WTC11 (cell line): Measurements from ENCODE around the gene ANKRD62. TPM values are rescaled to one million over a fixed set of nuclear protein-coding genes. Genes with fewer than 3 reads are reported as not detected.
"Not testable (repeated sequence)": the region's sequence is repeated elsewhere in the genome, so short reads cannot be mapped to it uniquely, and the experiment has no call there.

Experiments used
- ATAC-seq: fragments of 200-7000 bp; cut with Tn5 transposase; 2 replicates; pipeline ENCODE4 v1.10.0; 2021; ENCODE audit warnings: mild to moderate bottlenecking, moderate library complexity
- CTCF ChIA-PET: fragments of 300-600 bp; sonication (Branson Sonifier 250); formaldehyde crosslinking; loops from one replicate; lab custom pipeline; 2021; ENCODE audit warnings: antibody characterized with exemption; lab: Charles Lee
- POLR2A ChIA-PET: fragments of 350-600 bp; sonication (Branson Sonifier 250); formaldehyde crosslinking; loops from one replicate; lab custom pipeline; 2021; ENCODE audit warnings: antibody characterized with exemption; lab: Charles Lee
- DNase-seq: peaks from one replicate; pipeline ENCODE4 v3.0.0; 2021; ENCODE audit warnings: low spot score
- H3K27ac Mint-ChIP-seq: 2 replicates; pipeline ENCODE4 v1.8.0; 2021; ENCODE audit warnings: mixed read lengths
- H3K27me3 Mint-ChIP-seq: 2 replicates; pipeline ENCODE4 v1.8.0; 2021; ENCODE audit warnings: low read depth, mild to moderate bottlenecking, moderate library complexity, mixed read lengths
- H3K36me3 Mint-ChIP-seq: 2 replicates; pipeline ENCODE4 v1.8.0; 2021; ENCODE audit warnings: mixed read lengths
- H3K4me1 Mint-ChIP-seq: 2 replicates; pipeline ENCODE4 v1.8.0; 2022; ENCODE audit warnings: mixed read lengths
- H3K4me3 Mint-ChIP-seq: 2 replicates; pipeline ENCODE4 v1.8.0; 2021; ENCODE audit warnings: mild to moderate bottlenecking, moderate library complexity, mixed read lengths
- H3K9me3 Mint-ChIP-seq: 2 replicates; pipeline ENCODE4 v1.8.0; 2021; ENCODE audit warnings: mixed read lengths
- ARID4B ChIP-seq: sonication (generic); formaldehyde crosslinking; IDR thresholded peaks from 2 replicates; pipeline ENCODE4 v1.8.0; 2023; ENCODE audit warnings: missing genetic modification reagents, mild to moderate bottlenecking, borderline replicate concordance
- ATF1 ChIP-seq: sonication (generic); formaldehyde crosslinking; IDR thresholded peaks from 2 replicates; pipeline ENCODE4 v1.8.1; 2023; ENCODE audit warnings: mild to moderate bottlenecking, moderate library complexity, missing genetic modification reagents
- FOXP4 ChIP-seq: sonication (generic); formaldehyde crosslinking; IDR thresholded peaks from 2 replicates; pipeline ENCODE4 v1.8.0; 2022; ENCODE audit warnings: mild to moderate bottlenecking, missing genetic modification reagents
- GTF2I ChIP-seq: fragments of 250-450 bp; sonication (Bioruptor Pico); conservative IDR thresholded peaks from 2 replicates; pipeline ENCODE4 v1.4.0; 2021; ENCODE audit warnings: mild to moderate bottlenecking
- HMGA2 ChIP-seq: fragments of 250-450 bp; sonication (Bioruptor Pico); IDR thresholded peaks from 2 replicates; pipeline ENCODE4 v1.4.0; 2021; ENCODE audit warnings: mild to moderate bottlenecking, moderate library complexity
- IRF1 ChIP-seq: sonication (generic); formaldehyde crosslinking; IDR thresholded peaks from 2 replicates; pipeline ENCODE4 v1.8.0; 2023; ENCODE audit warnings: missing genetic modification reagents
- IRF2 ChIP-seq: sonication (generic); formaldehyde crosslinking; IDR thresholded peaks from 2 replicates; pipeline ENCODE4 v1.8.0; 2022; ENCODE audit warnings: low read depth, missing genetic modification reagents, borderline replicate concordance
- SOX15 ChIP-seq: fragments of 250-450 bp; sonication (Bioruptor Pico); IDR thresholded peaks from 2 replicates; pipeline ENCODE4 v1.9.0; 2021; ENCODE audit warnings: mild to moderate bottlenecking
- ZBTB21 ChIP-seq: sonication (generic); formaldehyde crosslinking; IDR thresholded peaks from 2 replicates; pipeline ENCODE4 v1.8.1; 2023; ENCODE audit warnings: mild to moderate bottlenecking, missing genetic modification reagents, borderline replicate concordance
- ZNF121 ChIP-seq: sonication (generic); formaldehyde crosslinking; IDR thresholded peaks from 2 replicates; pipeline ENCODE4 v1.8.0; 2023; ENCODE audit warnings: missing genetic modification reagents
- ZNF232 ChIP-seq: sonication (generic); formaldehyde crosslinking; IDR thresholded peaks from 2 replicates; pipeline ENCODE4 v1.8.0; 2022; ENCODE audit warnings: mild to moderate bottlenecking, missing genetic modification reagents
- ZNF263 ChIP-seq: sonication (generic); formaldehyde crosslinking; IDR thresholded peaks from 2 replicates; pipeline ENCODE4 v1.8.1; 2022; ENCODE audit warnings: low read depth, mild to moderate bottlenecking, moderate library complexity, missing genetic modification reagents
- ZNF281 ChIP-seq: sonication (generic); formaldehyde crosslinking; IDR thresholded peaks from 2 replicates; pipeline ENCODE4 v1.8.0; 2023; ENCODE audit warnings: mild to moderate bottlenecking, missing genetic modification reagents
- ZNF416 ChIP-seq: fragments of 250-450 bp; sonication (Bioruptor Pico); IDR thresholded peaks from 2 replicates; pipeline ENCODE4 v1.9.0; 2021; ENCODE audit warnings: mild to moderate bottlenecking, inconsistent platforms
- ZNF671 ChIP-seq: fragments of 250-450 bp; sonication (Bioruptor Pico); IDR thresholded peaks from 2 replicates; pipeline ENCODE4 v1.8.0; 2021; ENCODE audit warnings: mild to moderate bottlenecking
- total RNA-seq: library from RNA; stranded (reverse); gene quantifications from 3 replicates; pipeline ENCODE4 v1.2.3, GENCODE V29; 2021
- TF ChIP-seq, protein P1 (sequence below): sonication (generic); formaldehyde crosslinking; IDR thresholded peaks from 2 replicates; pipeline ENCODE4 v1.8.0; 2022; ENCODE audit warnings: mild to moderate bottlenecking, missing genetic modification reagents
- TF ChIP-seq, protein P2 (sequence below): sonication (generic); formaldehyde crosslinking; IDR thresholded peaks from 2 replicates; pipeline ENCODE4 v1.8.0; 2022; ENCODE audit warnings: mild to moderate bottlenecking, missing genetic modification reagents
- TF ChIP-seq, protein P3 (sequence below): sonication (generic); formaldehyde crosslinking; IDR thresholded peaks from 2 replicates; pipeline ENCODE4 v1.8.1; 2022; ENCODE audit warnings: mild to moderate bottlenecking, moderate library complexity, missing genetic modification reagents

The ANKRD62 gene
- total RNA-seq, 1 experiment from 2014 or later = not detected

DNA sequence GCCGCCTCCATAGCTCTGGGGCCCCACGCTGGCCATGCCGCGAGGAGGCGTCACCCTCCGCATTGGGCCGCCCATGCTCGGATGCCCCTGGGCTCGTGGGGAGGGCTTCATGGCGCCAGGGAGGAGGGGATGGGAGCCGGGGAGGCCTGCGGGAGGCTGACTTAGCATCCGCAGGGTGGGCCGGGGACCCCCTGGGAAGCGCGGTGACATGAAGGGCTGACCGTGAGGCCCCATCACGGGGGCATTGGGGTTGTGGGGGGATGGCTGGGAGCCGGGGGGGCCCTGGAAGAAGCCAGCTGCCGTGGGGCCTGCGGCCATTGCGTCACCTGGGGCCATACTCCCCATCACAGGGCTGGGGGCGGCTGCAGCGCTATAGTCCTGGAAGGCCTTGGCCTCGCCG is 26.0 kb upstream of the ANKRD62 start:
- Mint-ChIP-seq H3K27me3 (no peaks in the 10 kb centered on the region), H3K27ac (no peak overlapping the region), H3K36me3 (no peaks in the 10 kb centered on the region), H3K4me1 (no peaks in the 10 kb centered on the region), H3K4me3 (no peak overlapping the region), H3K9me3 (no peaks in the 10 kb centered on the region)
- ATAC-seq (no peak), DNase-seq (no peak)
- ChIA-PET POLR2A (no interaction called here), CTCF (interaction anchor here (1.0 to 1.3 kb wide), 2 partner anchors 169 to 179 kb away, joined by 3 to 5 read pairs; no protein-coding TSS in a partner anchor)
- TF ChIP-seq ATF1 (no peak), IRF1 (no peak), ZNF671 (CRISPR knock-in tag) (no peak), ZNF263 (CRISPR knock-in tag) (no peak), ZNF121 (CRISPR knock-in tag) (no peak), ZBTB21 (no peak), SOX15 (CRISPR knock-in tag) (no peak), IRF2 (CRISPR knock-in tag) (no peak), FOXP4 (CRISPR knock-in tag) (no peak)
- TF ChIP-seq, protein P1, sequence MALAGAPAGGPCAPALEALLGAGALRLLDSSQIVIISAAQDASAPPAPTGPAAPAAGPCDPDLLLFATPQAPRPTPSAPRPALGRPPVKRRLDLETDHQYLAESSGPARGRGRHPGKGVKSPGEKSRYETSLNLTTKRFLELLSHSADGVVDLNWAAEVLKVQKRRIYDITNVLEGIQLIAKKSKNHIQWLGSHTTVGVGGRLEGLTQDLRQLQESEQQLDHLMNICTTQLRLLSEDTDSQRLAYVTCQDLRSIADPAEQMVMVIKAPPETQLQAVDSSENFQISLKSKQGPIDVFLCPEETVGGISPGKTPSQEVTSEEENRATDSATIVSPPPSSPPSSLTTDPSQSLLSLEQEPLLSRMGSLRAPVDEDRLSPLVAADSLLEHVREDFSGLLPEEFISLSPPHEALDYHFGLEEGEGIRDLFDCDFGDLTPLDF = no peak
- TF ChIP-seq, protein P2, sequence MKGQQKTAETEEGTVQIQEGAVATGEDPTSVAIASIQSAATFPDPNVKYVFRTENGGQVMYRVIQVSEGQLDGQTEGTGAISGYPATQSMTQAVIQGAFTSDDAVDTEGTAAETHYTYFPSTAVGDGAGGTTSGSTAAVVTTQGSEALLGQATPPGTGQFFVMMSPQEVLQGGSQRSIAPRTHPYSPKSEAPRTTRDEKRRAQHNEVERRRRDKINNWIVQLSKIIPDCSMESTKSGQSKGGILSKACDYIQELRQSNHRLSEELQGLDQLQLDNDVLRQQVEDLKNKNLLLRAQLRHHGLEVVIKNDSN (CRISPR knock-in tag) = no peak

DNA sequence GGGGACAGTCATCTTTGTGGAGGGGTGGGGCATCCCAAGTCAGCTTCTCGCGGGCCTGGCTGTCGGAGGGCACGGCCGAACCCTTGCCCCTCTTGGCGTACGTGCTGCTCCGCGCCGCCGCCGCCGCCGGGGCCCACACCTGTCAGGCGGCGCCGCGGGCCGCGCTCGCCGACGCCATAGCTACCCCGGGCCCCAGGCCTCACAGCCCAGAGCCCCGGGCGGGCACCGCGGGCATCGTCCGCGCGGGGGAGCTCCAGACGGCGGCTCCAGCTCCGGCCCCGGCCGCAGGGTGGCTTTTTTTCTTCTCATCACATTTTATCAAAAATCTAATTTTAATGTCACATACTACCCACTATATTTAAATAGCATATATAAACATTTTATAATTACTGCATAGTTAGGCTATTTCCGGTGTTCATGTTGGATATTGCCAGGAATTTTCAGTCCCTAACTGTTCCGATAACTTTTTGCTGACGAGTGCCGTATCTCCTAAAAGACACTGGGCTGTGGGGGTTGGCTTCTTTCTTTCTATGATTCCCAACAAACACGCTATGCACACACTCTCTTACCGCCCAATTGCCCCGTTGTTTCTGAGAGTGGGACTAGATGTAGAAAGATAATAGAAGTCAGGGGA is 25.2 kb upstream of the ANKRD62 start:
- H3K9me3 Mint-ChIP-seq, H3K27ac Mint-ChIP-seq, POLR2A ChIA-PET, H3K4me3 Mint-ChIP-seq, DNase-seq, H3K36me3 Mint-ChIP-seq, H3K4me1 Mint-ChIP-seq, H3K27me3 Mint-ChIP-seq: not testable (repeated sequence)
- CTCF ChIA-PET = interaction anchor here (1.0 to 1.3 kb wide), 3 partner anchors 30 to 178 kb away, joined by 3 to 5 read pairs (median 4); no protein-coding TSS in a partner anchor
- ATAC-seq = 0 out of 2 replicates have a peak, but pooled peaks have one; percentile 41

DNA sequence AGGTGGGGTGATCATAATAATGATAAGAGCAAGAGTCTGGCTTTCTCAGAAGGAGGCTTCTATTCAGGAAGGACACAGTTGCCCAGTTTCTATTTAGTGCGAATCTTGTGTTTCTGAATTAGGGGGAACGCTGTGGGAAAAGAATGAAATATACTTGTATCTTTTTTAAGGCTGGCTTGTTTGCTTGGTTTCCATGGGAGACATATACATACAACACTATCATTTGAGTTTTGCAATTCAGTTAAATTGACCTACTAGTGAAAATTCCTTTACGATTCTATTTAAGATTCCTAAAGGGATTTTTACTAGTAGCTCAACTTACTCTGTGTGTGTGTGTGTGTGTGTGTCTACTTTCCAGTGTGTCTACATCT is 24.7 kb upstream of the ANKRD62 start:
- ChIA-PET CTCF (interaction anchor here (0.6 to 1.3 kb wide), 4 partner anchors 30 to 413 kb away, joined by 3 to 5 read pairs (median 4); no protein-coding TSS in a partner anchor), POLR2A (no interaction called here)
- Mint-ChIP-seq H3K36me3 (no peaks in the 10 kb centered on the region), H3K27me3 (no peaks in the 10 kb centered on the region), H3K9me3 (no peaks in the 10 kb centered on the region), H3K4me3 (no peak overlapping the region), H3K27ac (no peak overlapping the region), H3K4me1 (no peaks in the 10 kb centered on the region)
- DNase-seq = no peak
- ATAC-seq = no peak
- TF ChIP-seq GTF2I = no peak
- no peak for TF ChIP-seq ZNF232 (CRISPR knock-in tag)
- no peak for TF ChIP-seq ARID4B (CRISPR knock-in tag)
- no peak for TF ChIP-seq ZNF416 (CRISPR knock-in tag)
- TF ChIP-seq, protein P2 (CRISPR knock-in tag) = no peak
- TF ChIP-seq, protein P3, sequence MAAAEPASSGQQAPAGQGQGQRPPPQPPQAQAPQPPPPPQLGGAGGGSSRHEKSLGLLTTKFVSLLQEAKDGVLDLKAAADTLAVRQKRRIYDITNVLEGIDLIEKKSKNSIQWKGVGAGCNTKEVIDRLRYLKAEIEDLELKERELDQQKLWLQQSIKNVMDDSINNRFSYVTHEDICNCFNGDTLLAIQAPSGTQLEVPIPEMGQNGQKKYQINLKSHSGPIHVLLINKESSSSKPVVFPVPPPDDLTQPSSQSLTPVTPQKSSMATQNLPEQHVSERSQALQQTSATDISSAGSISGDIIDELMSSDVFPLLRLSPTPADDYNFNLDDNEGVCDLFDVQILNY (CRISPR knock-in tag) = no peak
- no peak for TF ChIP-seq HMGA2
- no peak for TF ChIP-seq ZNF281 (CRISPR knock-in tag)
